Measurements from ENCODE around the gene KCNQ1. TPM values are rescaled to one million over a fixed set of nuclear protein-coding genes. Genes with fewer than 3 reads are reported as not detected.

KCNQ1 gene
- total RNA-seq, 1 experiment from 2014 or later, result not detected

DNA sequence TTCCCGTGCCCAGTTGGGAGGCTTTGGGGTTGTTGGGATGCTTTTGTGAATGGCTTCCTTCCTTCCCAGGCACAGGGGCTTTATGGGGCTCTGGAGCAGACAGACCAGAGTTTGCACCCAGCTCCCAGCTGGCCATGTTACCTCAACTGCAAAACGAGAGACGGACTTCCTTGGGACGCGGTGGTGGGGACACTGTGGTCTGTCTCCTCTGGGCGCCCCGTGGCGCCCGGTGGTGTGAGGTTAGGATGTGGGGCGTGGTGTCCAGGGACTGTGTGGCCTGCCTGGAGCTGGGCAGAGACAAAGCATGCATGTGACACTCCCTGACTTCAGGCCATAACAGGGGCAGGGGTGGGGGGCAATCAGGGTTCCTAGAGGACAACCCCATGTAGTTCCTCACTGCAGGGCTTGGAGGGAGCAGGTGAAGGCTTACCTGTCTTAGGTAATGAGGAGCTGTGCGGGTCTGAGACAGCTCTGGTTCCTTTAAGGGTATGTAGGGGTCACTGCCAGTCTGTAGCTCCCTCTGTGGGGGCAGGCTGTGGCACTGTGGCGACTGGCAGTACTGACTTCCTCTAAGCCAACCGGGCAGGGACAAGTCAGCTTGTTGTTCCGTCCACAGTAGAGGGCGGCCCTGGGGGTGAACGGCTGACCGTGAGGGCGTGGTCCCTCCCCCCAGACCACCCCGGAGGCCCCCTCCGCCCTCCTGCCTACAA, 14.4 kb downstream of the KCNQ1 start:
- DNase-seq (ENCODE audit: extremely low read depth, low read depth), result no peak

DNA sequence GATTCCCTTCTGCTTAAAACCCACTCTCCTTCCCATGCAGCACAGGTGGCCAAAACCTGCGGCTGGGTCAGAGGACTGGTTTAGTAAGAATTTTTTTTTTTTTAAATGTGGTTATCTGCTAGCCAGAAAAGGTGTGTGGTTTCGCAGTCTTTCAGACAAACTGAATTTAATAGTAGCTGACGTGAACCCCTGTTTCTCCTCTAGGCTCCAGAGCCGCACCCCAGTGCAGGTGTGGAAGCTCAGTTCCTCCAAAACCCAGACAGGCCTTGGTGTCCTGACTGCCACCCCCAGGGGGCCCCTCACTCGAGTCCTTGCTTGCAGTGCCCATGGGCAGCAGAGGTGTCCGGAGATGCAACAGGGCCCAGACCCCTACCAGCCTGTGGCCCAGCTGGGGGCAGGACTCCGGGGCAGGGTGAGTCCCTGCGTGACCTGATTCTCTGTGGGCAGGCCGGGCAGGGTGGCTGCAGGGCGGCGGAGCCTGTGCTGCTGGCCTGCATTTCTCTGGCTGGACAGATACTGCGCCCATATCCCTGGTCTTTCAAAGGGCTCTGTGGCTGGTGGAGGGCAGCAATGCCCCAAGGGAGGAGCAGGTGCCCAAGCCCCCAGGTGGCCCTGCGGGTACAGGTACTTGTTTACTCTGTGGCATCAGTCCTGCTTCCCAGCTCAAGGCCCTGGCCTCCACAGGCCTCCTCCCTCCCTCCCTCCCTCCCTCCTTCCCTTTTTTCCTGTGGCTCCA, 15.2 kb downstream of the KCNQ1 start:
- DNase-seq (ENCODE audit: extremely low read depth, low read depth), result no peak

DNA sequence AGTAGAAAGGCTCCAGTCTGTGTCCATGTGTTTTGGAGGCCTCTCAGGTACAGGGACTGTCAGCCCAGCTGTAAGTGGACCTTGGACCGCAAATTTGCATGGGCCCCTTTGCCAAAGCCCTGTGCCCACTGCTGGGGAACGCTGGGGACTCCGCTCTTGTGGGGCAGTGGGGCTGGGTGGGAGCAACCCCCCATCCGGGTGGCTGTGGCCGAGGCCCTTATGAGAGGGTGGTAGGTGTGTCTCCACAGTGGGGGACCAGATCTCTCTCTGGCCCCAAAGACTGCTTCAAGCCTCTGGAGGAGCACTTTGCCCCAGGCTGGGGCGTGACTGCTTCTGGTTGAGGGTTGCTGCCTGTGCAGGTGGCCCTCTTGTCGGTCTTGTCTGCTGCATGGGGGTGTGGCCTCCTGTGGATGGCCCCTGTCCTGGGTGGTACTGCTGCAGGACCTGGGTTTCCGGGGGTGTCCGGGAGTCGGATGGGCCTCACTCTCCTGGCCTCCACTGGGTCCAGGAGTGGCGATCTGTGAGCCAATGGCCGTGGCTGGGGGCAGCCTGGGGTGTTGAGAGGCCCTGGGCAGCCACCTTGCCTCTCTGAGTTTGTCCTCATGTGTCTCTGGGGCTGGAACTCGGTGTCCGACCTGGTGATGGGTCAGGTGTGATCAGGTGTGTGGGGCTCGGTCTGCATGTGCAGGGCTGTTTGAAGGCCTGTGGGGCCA, 15.9 kb downstream of the KCNQ1 start:
- DNase-seq (ENCODE audit: extremely low read depth, low read depth), result no peak

DNA sequence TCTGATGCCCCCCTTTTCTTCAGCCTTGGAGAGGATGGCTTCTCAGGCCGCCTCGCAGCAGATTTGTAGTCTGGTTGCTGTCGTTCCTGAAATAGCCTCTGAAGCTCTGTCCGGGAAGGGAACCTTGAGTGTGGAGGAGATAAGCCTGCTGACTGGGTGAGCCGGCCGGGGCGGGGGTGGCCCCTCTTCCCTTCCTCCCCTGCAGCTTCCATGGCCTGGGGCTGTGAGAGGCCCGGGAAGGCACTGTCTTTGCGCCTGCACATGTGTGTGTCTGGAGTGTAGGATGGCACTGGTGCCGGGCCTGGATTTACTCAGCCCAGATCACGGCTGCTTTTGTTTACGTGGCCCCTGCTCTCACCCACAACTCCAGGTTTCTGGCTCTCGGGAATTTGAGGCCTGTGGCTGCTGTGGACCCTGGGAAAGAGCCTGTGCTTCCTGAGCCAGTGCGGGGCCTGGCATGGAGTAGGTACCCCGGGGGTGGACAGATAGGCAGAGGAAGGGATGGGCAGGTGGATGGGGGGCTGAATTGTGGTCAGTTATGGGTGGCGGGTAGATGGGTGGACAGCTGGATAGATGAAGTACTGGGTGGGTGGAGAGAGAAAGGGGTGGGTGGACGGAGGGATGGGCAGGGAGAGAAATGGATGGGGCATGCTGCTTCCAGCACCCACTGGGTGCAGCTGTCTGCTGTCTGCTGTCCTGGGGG, 16.6 kb downstream of the KCNQ1 start:
- no peak for DNase-seq (ENCODE audit: extremely low read depth, low read depth)

DNA sequence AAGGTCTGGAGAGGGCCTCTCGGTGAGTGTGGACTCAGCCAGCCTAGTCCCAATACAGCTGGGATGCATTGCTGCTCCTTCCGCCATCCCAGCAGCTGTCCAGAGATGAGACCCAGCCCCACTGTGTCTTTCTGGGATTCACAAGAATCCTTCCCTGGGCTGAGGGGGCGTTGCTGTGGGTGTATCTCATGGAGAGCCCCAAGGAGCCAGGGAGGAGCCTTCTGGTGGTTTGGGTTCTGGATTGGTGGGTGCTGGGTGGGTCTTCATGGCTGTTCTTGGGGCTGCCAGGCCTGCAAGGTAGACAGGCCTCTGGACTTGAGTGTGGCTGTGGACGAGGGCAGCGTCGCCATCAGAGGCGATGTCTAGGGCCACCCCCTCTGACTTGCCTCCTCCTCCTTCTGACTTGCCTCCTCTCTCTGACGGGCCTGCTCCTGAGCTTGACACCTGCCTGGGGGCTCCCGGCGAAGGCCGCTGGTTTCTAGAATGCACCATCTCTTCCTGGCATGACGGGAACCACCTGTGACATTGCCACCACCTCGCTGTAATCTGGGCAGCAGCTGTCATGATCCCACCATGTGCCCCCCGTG, 17.2 kb downstream of the KCNQ1 start:
- DNase-seq (ENCODE audit: extremely low read depth, low read depth), result no peak

DNA sequence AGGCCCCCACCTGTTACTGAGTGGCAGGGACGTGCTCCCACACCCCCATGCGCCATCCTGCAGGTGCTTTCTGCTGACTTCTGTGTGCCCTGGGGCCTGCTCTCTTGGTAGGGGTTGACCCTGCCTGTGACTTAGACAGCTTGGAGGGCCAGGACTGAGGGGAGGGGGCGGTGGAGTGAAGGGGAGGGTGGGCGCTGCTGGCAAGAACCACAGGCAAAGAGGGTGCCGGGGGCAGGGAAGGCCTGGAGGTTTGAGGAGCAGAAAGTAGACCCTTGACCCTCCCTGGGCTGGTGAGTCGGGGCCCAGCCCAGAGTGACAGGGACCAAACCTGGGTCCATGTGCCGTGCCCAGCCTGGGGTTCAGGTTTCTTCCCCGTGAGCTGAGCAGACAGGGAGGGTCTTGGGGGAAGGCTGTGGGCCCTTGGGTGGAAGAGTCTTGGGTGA, 17.8 kb downstream of the KCNQ1 start:
- DNase-seq (ENCODE audit: extremely low read depth, low read depth), result no peak

DNA sequence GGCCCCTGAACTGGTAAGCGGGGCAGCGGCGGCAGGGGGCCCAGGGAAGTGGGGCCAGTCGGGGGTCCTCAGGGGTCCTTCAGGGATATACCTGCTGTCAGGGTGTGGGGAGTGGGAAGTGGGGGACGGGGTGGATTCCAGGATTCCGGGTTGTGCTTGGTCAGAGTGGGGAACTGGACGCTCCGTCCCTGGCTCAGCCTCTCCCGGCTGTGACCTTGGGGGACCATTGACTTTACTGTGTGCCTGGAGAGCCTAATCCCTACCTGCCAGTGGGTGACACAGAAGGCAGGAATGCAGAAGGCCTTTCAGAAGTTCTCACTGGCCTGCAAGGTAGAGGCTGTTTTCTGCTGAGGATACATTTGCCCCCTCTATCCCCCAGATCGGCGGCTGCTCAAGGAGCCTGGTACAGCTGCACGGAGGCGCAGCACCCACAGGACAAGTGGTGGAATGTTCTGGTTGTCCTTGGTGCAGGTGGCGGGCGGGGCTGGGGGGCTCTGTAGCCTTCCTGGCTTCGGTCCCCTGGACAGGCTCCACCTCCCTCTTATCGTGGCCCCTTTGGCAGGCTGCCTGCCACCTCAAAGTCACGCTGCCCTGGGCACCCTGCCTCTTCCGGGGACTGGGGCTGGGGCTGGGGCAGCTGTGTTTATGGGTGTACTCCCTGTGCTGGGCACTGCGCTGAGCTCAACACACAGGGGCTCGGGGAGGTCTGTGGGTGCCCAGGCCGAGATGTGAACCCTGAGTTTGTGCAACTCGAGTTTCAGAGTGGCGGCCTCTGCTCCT, 18.4 kb downstream of the KCNQ1 start:
- DNase-seq (ENCODE audit: extremely low read depth, low read depth), result no peak

DNA sequence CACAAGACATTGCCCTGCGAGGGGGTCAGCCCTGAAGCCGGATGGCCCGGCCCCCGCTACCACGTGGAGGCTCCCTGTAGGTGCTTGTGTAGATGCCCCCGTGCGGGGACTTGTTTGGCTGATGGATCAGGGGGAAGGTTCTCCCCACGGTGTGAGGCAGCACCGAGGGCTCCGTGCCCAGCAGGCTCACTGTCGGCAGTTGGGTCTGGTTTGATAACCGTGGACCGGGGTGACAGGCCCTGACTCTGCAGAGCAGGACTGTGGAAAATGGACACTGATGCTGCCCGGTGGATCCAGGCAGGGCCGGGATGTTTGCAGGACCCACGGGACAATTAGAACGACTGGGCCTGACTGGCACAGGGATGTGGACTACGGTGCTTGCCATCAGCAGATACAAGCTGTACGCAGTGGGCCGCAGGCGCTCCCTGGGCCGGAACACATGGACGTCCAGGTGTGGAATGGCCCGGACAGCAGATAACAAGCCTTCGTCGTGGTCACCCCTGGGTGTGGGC, 19.0 kb downstream of the KCNQ1 start:
- no peak for DNase-seq (ENCODE audit: extremely low read depth, low read depth)

DNA sequence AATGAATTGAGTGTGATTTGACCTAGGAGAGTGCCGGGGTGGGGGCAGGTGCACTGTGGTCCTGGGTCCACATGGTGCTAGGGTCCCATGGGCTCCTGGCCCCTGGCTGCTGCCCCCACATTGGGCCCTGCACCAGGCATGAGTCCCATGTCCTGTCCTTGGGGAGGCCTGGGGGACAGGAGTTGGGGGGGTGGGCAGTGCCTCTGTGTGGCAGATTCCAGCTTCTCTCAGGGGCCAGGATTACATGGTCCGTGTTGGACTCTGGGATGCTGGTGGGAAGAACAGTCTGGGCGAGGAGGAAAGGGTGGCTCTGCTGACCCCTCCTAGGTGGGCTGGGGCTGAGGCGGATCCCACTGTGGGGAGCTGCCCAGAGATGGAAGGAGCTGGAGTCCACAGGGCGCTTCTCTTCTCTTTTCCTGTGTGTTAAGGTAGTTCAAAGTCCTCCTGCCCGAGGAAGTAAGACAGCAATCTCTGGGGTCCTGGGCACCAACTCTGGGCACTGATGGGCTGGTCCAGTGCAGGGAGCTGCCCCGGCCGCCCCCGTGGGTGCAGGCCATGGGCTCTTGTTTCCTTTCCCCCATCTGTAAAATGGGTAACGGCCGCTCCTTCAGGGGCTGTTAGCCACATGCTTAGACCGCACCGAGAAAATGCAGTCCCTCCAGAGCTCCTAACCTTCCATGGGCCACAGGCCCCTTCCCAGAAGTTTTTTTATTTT, 19.8 kb downstream of the KCNQ1 start:
- DNase-seq (ENCODE audit: extremely low read depth, low read depth), result no peak

DNA sequence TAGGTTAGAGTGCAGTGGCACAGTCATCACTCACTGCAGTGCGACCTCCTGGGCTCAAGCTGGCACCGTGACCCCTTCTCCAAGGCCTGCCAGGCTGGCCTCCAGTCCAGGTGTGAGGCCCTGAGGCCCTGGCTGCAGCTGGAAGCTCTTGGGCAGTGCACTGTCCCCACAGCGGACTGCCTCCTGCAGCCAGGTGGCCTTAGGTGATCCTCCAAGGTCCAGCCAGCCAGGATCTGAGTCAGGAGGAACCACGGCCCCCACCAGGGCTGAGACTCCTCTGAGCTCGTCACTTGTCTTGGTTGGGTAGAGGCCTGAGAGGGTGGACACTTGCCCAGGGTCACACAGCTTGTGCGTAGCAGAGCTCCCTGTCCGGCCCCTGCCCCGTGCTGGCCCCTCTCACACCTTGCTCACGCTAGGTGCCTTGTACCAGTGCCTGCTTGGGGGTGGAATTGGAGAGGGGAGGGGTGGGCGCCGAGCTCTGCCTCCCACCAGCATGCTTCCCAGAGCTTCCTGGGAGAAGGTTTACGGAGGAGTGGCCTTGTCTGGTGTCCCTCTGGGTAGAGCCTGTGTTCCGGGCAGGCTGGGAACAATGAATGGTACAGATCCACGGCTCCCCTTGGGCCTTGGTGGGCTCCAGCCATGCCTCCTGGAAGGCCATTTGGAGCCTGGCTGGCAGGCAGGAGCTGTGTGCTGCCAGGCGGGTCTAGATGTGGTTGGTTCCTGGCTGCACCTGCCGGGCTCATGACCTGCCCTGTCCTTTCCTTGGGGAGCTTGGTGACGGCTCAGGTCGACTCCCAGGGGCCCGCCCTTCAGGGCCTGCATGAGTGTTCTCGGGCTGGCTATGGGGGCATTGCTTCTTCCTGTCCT, 20.6 kb downstream of the KCNQ1 start:
- DNase-seq (ENCODE audit: extremely low read depth, low read depth), result no peak

DNA sequence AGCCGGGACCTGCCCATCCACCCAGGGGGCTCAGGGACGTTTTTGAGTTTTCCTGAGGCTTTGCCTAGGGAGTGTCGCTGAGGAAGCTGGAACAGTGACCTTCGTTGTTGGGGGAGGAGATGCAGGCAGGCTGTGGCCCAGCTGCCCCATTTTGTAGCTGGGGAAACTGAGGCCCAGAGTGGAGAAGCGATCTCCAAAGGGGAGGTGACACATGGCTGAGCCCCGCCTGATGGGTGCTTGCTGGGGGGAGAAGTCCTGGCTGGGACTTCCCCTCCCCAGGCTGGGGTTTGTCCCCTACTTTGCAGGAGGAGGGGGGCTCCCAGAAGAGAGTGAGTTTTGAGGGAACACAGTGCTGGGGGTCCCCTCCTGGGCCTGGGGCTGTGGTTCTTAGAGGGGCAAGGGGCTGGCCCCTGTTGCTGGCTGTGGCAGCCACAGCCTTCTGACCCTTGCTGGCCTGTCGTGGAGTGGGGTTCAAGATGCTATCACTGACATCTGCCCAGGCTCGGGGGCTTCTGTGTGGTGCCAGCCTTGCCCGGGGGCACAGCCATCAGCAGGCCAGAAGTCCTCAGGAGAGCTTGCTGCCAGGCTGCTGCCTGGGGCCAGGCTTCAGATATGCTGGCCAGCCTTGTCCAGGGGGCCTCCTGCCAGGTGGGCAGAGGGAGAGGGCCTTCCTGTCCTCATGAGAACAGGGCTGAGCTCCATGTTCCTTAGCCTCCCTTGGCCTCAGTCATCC, 21.4 kb downstream of the KCNQ1 start:
- DNase-seq (ENCODE audit: extremely low read depth, low read depth), result no peak

DNA sequence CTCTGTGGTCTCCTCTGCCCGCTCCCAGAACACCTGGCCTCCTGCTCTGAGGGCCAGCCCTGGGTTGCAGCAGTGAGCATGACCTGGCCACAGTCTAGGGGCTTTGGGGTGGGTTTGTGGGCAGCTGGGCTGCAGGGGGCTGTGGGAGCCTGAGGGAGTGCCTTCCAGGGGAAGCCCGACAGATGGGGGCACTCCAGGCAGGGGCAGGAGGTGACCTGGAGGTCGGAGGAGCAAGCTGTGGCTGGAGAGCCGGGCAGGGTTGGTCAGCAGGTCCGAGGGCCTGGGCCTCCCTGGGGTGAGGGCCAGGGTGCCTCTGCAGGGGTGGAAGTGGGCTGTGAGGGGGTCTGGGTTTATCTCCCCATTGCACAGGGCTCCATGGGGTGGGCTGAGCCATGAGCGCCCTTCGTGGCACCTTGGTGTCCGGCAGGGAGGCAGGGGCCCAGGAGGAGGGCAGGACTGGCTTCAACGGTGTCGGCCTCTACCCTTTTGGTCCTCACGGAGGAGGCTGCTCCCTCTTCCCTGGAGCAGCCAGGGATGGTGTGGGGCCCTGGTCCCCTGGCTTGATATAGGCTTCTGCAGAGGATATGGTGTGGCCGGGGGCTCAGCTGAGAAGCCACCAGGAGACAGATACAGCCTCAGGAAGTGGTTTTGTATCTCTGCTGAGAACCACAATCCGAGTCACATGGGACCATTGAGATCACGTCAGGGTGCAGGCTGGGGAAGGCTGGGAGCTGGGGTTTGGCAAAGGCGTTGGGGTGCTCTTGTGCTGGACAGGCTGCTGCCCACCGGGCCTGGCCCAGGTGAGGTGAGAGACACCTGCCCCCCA, 22.3 kb downstream of the KCNQ1 start:
- DNase-seq (ENCODE audit: extremely low read depth, low read depth), result no peak

DNA sequence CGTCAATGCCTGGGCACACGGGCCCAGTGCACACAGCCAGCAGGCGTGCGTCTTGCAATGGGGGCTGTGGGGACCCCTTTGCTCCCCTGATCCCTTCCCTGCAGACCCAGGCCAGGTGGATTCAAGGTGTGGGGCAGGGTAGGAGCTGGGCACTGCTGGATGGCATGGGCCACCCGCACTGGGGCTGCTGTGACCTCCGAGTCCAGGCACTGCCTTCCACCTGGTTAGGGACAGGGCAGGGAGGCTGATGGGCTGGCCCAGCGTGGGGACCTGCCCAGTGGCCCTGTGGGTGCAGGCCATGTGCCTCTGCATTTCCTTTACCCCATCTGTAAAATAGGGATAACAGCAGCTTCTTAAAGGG, 22.9 kb downstream of the KCNQ1 start:
- DNase-seq (ENCODE audit: extremely low read depth, low read depth), result no peak

DNA sequence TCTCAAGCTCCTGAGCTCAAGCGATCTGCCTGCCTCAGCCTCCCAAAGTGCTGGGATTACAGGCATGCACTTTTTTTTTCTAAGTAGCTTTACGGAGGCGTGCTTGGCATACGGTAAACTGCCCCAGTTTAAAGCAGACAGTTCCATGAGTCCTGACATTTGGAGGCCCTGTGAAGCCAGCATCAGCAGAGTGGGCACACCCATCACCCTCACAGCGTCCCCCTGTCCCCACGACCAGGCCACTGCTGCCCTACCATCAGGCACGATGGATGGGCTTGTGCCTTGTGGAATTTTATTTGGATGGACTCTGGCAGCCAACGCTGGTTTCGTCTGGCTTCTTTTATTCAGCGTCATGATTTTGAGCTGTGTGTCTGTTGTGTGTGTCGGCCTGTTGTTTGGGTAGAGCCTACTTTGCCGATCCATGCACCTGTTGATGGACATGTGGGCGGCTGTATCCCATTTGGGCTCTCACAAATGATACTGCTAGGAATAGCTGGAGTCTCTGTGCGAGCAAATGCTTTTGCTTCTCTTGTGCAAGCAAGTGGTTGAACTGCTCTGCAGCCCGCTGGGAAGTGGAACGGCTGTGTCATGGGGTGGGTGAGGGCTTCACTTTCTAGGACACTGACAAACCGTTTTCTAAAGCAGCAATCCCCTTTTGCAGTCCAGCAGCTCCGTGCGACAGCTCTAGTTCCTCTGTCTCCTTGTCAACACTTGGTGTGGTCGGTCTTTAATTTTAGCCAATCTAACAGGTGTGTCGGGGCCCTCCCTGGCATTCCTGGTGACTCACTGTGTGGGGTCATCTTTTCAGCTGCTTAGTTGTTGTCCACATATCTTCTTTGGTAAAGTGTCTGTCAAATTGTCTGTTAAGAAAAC, 23.8 kb downstream of the KCNQ1 start:
- DNase-seq (ENCODE audit: extremely low read depth, low read depth), result no peak

DNA sequence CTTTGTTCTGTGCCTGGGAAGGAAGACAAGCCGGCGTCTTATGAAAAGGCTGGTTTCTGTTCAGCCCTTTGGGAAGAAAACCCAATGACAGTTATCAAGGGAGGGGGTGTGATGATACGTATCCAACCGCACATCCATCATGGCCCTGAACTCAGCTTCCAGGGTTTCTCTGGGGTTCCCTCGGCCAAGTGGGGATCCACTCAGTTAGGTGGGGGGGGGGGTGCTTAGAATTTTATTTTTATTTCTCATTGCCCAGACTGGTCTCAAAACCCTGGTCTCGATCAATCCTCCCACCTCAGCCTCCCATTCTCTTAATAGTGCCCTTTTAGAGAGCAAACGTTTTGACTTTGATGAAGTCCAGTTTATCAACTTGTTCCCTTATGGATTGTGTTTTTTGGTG, 25.7 kb downstream of the KCNQ1 start:
- no peak for DNase-seq (ENCODE audit: extremely low read depth, low read depth)
